Cortex of kidney (tissue), 1 donor: ENCODE results near the gene RPTOR.

Experiments used
- DNase-seq: peaks from one replicate; lab custom pipeline; 2025; lab: John Stamatoyannopoulos, UW

The RPTOR gene

DNA sequence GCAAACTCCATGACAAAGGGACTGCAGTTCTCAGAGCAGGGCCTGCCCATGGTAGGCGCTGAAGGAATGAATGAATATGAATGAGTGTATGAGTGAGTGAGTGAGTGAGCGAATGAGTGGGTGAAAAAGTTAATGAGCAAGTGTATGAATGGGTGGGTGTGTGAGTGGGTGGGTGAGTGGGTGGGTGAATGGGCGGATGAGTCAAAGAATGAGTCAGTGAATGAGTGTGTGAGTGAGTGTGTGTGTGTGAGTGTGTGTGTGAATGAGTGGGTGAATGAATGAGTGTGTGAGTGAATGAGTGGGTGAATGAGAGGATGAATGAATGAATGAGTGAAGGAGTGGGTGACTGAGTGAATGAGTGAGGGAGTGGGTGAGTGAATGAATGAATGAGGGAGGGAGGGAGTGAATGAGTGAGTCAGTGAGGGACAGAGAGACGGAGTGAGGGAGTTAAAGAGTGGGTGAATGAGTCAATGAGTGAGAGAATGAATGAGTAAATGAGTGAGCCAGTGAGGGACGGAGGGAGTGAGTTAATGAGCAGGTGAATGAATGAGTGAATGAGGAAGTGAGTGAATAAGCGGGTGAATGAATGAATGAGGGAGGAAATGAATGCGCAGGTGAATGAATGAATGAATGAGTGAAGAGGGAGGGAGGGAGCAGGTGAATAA is 435.9 kb downstream of the RPTOR start:
- no peak for DNase-seq

DNA sequence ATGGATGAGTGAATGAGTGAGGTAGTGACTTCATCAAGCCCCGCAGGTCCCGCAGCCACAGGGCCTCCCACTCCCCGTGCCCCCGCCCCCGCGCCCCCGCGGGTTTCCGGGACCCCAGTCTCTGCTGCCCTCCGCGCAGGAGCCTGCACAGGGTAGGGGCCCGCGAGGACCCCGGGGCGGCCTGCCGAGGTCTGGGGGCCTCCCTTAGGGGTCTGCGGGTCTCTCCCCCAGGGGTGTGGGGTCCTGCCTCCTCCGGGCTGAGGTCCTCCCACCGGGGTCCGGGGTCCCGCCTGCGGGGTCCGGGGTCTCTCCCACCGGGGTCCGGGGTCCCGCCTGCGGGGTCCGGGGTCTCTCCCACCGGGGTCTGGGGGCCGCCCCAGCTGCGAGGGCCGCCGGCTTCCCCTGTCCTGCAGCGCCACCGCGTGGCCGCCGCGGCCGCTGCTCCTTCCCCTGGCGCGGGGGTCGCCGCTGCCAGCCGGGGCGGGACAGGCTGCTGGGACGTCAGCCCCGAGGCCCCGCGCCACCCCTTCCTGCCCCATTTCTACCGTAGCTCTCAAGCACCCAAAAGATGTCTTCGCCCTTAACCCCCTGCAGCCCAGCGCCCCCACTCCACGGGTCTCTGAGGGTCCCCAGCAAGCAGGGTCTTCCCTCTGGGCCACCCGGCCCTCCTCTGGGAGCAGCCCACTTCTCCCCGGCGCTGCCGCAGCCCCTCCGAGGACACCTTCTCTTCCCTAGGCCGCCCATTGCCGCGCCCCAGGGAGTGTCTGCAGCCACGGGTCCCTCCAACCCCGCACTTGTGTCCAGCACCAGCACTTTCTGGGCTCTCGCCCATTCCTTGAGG is 436.6 kb downstream of the RPTOR start:
- no peak for DNase-seq

GRCh38 chr17:80981929-80982425 is 437.3 kb downstream of the RPTOR start:
- DNase-seq = no peak

- no peak for DNase-seq
Measured at GRCh38 chr17:80982426-80982974, 437.9 kb downstream of the RPTOR start.

GRCh38 chr17:80983545-80983944 is 438.9 kb downstream of the RPTOR start:
- DNase-seq = no peak

GRCh38 chr17:80984749-80985148 is 440.1 kb downstream of the RPTOR start:
- no peak for DNase-seq

GRCh38 chr17:80986046-80986445 is 441.4 kb downstream of the RPTOR start:
- no peak for DNase-seq

- DNase-seq = no peak
Measured at GRCh38 chr17:80986816-80987475, 442.3 kb downstream of the RPTOR start.

- DNase-seq = no peak
Measured at GRCh38 chr17:80987941-80988461, 443.4 kb downstream of the RPTOR start.

DNA sequence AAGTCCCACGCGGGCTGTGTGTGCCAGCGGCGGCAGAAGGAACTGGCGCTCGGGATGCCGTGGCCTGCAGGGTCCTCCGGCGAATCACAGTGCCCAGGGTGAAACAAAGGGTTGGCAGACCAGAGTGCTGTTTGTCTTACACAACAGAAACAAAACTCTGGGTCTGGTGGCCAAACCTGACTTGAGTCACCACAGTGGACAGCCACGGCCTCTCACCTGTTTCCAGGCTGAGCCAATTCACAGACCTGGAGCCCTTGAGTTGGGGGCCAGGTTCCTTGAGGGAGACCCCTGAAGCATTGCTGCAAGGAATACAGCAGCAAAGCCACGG is 444.9 kb downstream of the RPTOR start:
- DNase-seq = no peak

GRCh38 chr17:80990921-80991644 is 446.4 kb downstream of the RPTOR start:
- DNase-seq = no peak

DNA sequence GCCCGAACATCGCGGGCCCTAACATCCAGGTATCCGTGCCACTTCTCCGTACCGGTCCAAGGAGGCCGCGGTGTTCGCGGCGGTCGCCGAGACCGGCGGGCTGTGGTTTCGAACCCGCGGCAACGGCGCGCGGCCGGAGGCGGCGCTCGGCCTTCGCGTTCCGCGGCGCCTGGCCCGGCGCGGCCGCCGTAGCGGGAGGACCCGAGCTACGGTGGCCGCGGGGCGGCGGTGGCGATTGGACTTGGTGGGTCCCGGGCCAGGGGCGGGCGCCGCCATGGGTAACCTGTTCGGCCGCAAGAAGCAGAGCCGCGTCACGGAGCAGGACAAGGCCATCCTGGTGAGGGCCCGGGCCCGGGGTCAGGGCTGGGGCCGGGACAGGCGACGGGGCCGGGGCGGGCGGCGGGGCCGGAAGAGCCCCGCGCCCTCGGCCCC is 447.0 kb downstream of the RPTOR start, which contains the start of gene CHMP6:
Gene CHMP6, plus strand, starts transcription at position 197 of the 432 bp plus-strand sequence. Its CDS starts 78 bp downstream, at position 275.
- no peak for DNase-seq

- DNase-seq = no peak
Measured at GRCh38 chr17:80992077-80992947, 447.7 kb downstream of the RPTOR start.

DNA sequence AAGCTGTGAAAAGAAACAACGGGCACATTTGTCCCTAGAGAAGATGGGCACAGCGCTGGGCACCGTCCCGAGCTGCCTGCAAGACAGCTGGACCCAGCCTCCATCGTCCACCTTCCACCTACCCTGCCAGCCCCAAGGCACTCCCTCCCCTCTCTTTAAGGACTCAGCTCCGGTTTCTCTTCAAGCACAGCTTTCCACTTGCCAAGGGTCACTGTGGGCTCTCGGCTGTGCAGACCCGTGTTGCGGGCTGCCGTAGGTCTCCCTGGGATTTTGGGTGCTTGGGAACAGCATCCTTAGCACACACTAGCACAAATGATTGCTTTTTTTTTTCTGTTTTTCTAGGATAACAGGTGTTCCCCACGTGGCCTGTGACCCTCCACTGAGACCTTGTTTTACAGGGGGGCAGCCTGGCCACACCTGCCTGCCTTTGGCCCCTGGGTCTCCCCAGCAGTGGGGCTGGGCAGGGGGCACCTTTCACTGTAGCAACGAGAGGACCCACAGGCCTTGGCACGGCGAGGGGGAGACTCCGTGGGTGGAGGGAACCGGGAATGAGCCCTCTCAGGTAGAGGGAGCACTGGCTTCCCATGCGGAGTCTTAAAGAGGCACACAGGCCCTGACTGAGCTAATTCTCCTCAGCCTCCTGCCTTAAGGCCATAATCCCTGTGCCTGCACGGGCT is 448.4 kb downstream of the RPTOR start:
- no peak for DNase-seq

DNA sequence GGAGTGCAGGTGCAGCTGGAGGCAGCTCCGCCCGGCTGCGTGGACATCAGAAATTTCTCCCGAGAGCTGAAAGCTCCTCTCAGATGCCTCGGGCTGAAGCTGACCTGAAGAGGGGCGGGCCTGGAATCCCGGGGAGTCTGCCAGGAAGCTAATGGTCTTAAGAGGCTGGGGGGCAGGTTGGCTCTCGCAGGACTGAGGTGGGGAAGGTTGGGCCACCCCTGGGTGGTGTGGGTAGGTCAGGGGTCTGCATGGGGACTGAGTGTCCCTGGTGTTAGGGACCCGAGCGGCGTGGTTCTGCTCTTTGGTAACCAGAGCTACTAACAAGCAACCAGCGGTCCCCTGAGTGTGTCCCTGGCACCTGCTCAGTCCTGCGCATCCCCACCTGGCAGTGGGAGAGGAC is 450.5 kb downstream of the RPTOR start:
- DNase-seq = no peak

GRCh38 chr17:80996422-80997305 is 452.0 kb downstream of the RPTOR start:
- no peak for DNase-seq

GRCh38 chr17:80997424-80998117 is 452.9 kb downstream of the RPTOR start:
- no peak for DNase-seq

- DNase-seq = no peak
Measured at GRCh38 chr17:80998118-80998747, 453.6 kb downstream of the RPTOR start.
